IMR-90 (cell line): Measurements from ENCODE around the gene SCLY. TPM values are rescaled to one million over a fixed set of nuclear protein-coding genes. Genes with fewer than 3 reads are reported as not detected.

Source experiments
- ATAC-seq: fragments of 200-7000 bp; cut with Tn5 transposase; 2 replicates; pipeline ENCODE4 v1.9.1; 2020; ENCODE audit warnings: low read depth, mild to moderate bottlenecking, moderate library complexity
- BruUV-seq: library from RNA; stranded (reverse); fragments of 400-500 nt; replicated peaks from 2 replicates; lab custom pipeline; 2021; lab: Mats Ljungman, UMichigan
- CTCF ChIA-PET: fragments of 300-600 bp; formaldehyde crosslinking; extraction: SDS; loops from one replicate; lab custom pipeline; 2021; ENCODE audit warnings: antibody characterized with exemption; lab: Yijun Ruan, JAX
- POLR2A ChIA-PET: fragments of 300-600 bp; sonication (Branson Sonifier 250); formaldehyde crosslinking; loops from one replicate; lab custom pipeline; 2022; ENCODE audit warnings: antibody characterized with exemption; ENCODE audit not compliant: unreplicated experiment; lab: Charles Lee
- DNase-seq: peaks from one replicate; pipeline ENCODE4 v3.0.0; 2013
- H2AFZ ChIP-seq: replicated peaks from 2 replicates; pipeline ENCODE3; 2013; ENCODE audit warnings: low read length, mild to moderate bottlenecking; ENCODE audit not compliant: poor library complexity
- H2AK5ac ChIP-seq: 2 replicates; pipeline ENCODE4 v1.6.1; 2013; ENCODE audit warnings: low read depth, low read length, inconsistent platforms
- H2AK9ac ChIP-seq: replicated peaks from 2 replicates; pipeline ENCODE3; 2013; ENCODE audit warnings: mild to moderate bottlenecking, low read depth, low read length, moderate library complexity; ENCODE audit not compliant: poor library complexity
- H2BK120ac ChIP-seq: 2 replicates; pipeline ENCODE4 v1.6.1; 2013; ENCODE audit warnings: low read depth, low read length, inconsistent platforms
- H2BK15ac ChIP-seq: 3 replicates; pipeline ENCODE4 v1.6.1; 2013; ENCODE audit warnings: low read depth, low read length, inconsistent platforms
- H2BK20ac ChIP-seq: 2 replicates; pipeline ENCODE4 v1.6.1; 2013; ENCODE audit warnings: low read depth, mild to moderate bottlenecking, inconsistent platforms, low read length, moderate library complexity
- H2BK5ac ChIP-seq: 2 replicates; pipeline ENCODE4 v1.6.1; 2013; ENCODE audit warnings: mild to moderate bottlenecking, low read depth, low read length, inconsistent platforms; ENCODE audit not compliant: poor library complexity, severe bottlenecking
- H3K14ac ChIP-seq: replicated peaks from 2 replicates; pipeline ENCODE4 v1.6.1; 2013; ENCODE audit warnings: low read depth, low read length, inconsistent platforms
- H3K18ac ChIP-seq: 2 replicates; pipeline ENCODE4 v1.6.1; 2013; ENCODE audit warnings: low read depth, low read length, control low read depth
- H3K23ac ChIP-seq: 2 replicates; pipeline ENCODE4 v1.6.1; 2013; ENCODE audit warnings: low read depth, low read length, inconsistent platforms
- H3K27ac ChIP-seq: 2 replicates; pipeline ENCODE4 v1.5.1; 2013; ENCODE audit warnings: mild to moderate bottlenecking, control low read depth, low read length; ENCODE audit not compliant: insufficient read depth
- H3K27me3 ChIP-seq: 2 replicates; pipeline ENCODE4 v1.6.1; 2013; ENCODE audit warnings: low read length; ENCODE audit not compliant: control insufficient read depth, insufficient read depth
- H3K36me3 ChIP-seq: 2 replicates; pipeline ENCODE4 v1.6.1; 2013; ENCODE audit warnings: low read length, mixed read lengths; ENCODE audit not compliant: control insufficient read depth, insufficient read depth
- H3K4ac ChIP-seq: 2 replicates; pipeline ENCODE4 v1.6.1; 2013; ENCODE audit warnings: low read depth, low read length, inconsistent platforms
- H3K4me1 ChIP-seq: 2 replicates; pipeline ENCODE4 v1.6.1; 2013; ENCODE audit warnings: low read length, mixed read lengths; ENCODE audit not compliant: control insufficient read depth, insufficient read depth
- H3K4me2 ChIP-seq: 2 replicates; pipeline ENCODE4 v1.6.1; 2013; ENCODE audit warnings: low read depth, mild to moderate bottlenecking, control low read depth, low read length, moderate library complexity
- H3K4me3 ChIP-seq: 2 replicates; pipeline ENCODE4 v1.5.1; 2013; ENCODE audit warnings: low read depth, mild to moderate bottlenecking, control low read depth, low read length, moderate library complexity; ENCODE audit not compliant: insufficient read depth
- H3K56ac ChIP-seq: 2 replicates; pipeline ENCODE4 v1.6.1; 2013; ENCODE audit warnings: low read length, inconsistent platforms; ENCODE audit not compliant: insufficient read depth; ENCODE audit errors: extremely low read depth
- H3K79me1 ChIP-seq, 2 experiments: 2 replicates each; pipeline ENCODE4 v1.6.1; 2013; ENCODE audit warnings: low read length in 2 of 2, inconsistent platforms in 1 of 2, low read depth in 1 of 2
- H3K9ac ChIP-seq: 2 replicates; pipeline ENCODE4 v1.6.1; 2013; ENCODE audit warnings: low read depth, low read length, control low read depth
- H3K9me1 ChIP-seq: 2 replicates; pipeline ENCODE4 v1.6.1; 2013; ENCODE audit warnings: low read length, inconsistent platforms; ENCODE audit not compliant: insufficient read depth
- H3K9me3 ChIP-seq: 2 replicates; pipeline ENCODE4 v1.6.1; 2013; ENCODE audit warnings: low read length; ENCODE audit not compliant: control insufficient read depth, insufficient read depth
- H4K20me1 ChIP-seq: 2 replicates; pipeline ENCODE4 v1.6.1; 2013; ENCODE audit warnings: low read length, inconsistent platforms; ENCODE audit not compliant: insufficient read depth
- H4K5ac ChIP-seq: 2 replicates; pipeline ENCODE4 v1.6.1; 2013; ENCODE audit warnings: mild to moderate bottlenecking, low read depth, low read length, control low read depth
- H4K8ac ChIP-seq, 2 experiments: 2 replicates each; pipeline ENCODE4 v1.6.1; 2013; ENCODE audit warnings: low read depth in 2 of 2, low read length in 2 of 2, control low read depth in 1 of 2, inconsistent platforms in 1 of 2
- H4K91ac ChIP-seq: 2 replicates; pipeline ENCODE4 v1.6.1; 2013; ENCODE audit warnings: low read depth, low read length, inconsistent platforms; ENCODE audit not compliant: insufficient read depth
- BHLHE40 ChIP-seq: fragments of 150-350 bp; IDR thresholded peaks from 2 replicates; pipeline ENCODE4 v1.6.1; 2016; ENCODE audit warnings: mild to moderate bottlenecking, low read depth, low read length
- CEBPB ChIP-seq: IDR thresholded peaks from 2 replicates; pipeline ENCODE4 v1.6.1; 2012; ENCODE audit warnings: low read depth, low read length, improper control_type of control experiment
- CHD1 ChIP-seq: IDR thresholded peaks from 2 replicates; pipeline ENCODE4 v1.6.1; 2012; ENCODE audit warnings: low read depth, low read length, improper control_type of control experiment
- ELK1 ChIP-seq: fragments of 150-350 bp; IDR thresholded peaks from 2 replicates; pipeline ENCODE4 v1.6.1; 2016; ENCODE audit warnings: low read depth, mild to moderate bottlenecking, low read length, moderate library complexity, borderline replicate concordance
- FOS ChIP-seq: fragments of 150-350 bp; IDR thresholded peaks from 2 replicates; pipeline ENCODE4 v1.6.1; 2016; ENCODE audit warnings: low read depth, low read length
- MAZ ChIP-seq: IDR thresholded peaks from 2 replicates; pipeline ENCODE4 v1.6.1; 2012; ENCODE audit warnings: low read depth, mild to moderate bottlenecking, low read length, improper control_type of control experiment, moderate library complexity, borderline replicate concordance
- MXI1 ChIP-seq: IDR thresholded peaks from 2 replicates; pipeline ENCODE4 v1.6.1; 2012; ENCODE audit warnings: low read depth, mild to moderate bottlenecking, low read length, moderate library complexity, borderline replicate concordance
- NFE2L2 ChIP-seq: fragments of 150-350 bp; IDR thresholded peaks from 2 replicates; pipeline ENCODE4 v1.6.1; 2016; ENCODE audit warnings: low read depth, mild to moderate bottlenecking, low read length
- POLR2A ChIP-seq: IDR thresholded peaks from 2 replicates; pipeline ENCODE4 v1.6.1; 2012; ENCODE audit warnings: mild to moderate bottlenecking, low read depth, low read length
- RAD21 ChIP-seq: IDR thresholded peaks from 2 replicates; pipeline ENCODE4 v1.6.1; 2012; ENCODE audit warnings: low read length, improper control_type of control experiment
- RCOR1 ChIP-seq: IDR thresholded peaks from 2 replicates; pipeline ENCODE4 v1.6.1; 2012; ENCODE audit warnings: mild to moderate bottlenecking, low read length, improper control_type of control experiment; ENCODE audit not compliant: insufficient replicate concordance
- RFX5 ChIP-seq: IDR thresholded peaks from 2 replicates; pipeline ENCODE4 v1.8.0; 2012; ENCODE audit warnings: low read depth, mild to moderate bottlenecking, low read length, moderate library complexity
- SMC3 ChIP-seq: fragments of 150-350 bp; IDR thresholded peaks from 2 replicates; pipeline ENCODE4 v1.6.1; 2016; ENCODE audit warnings: low read depth, mild to moderate bottlenecking, antibody characterized with exemption, low read length, moderate library complexity
- WGBS, 2 experiments: methylation state at CpG; one replicate each; pipeline versions ENCODE4 v1.1.5 to v1.1.7; 2013; ENCODE audit warnings: missing lambda C conversion rate in 2 of 2; ENCODE audit not compliant: insufficient read length in 1 of 2; ENCODE audit errors: extremely low coverage in 2 of 2; 5-methylcytosine and 5-hydroxymethylcytosine counted together
- dilution Hi-C: fragments of 300-500 bp; cut with HindIII; formaldehyde crosslinking; loops from one replicate; pipeline ENCODE4 v1.14.3; 2018; ENCODE audit warnings: low sequenced_read_pairs; ENCODE audit not compliant: unreplicated experiment
- in situ Hi-C: fragments of 300-500 bp; cut with MboI; formaldehyde crosslinking; loops from 3 replicates; pipeline ENCODE4 v1.14.3; 2019; ENCODE audit warnings: low sequenced_read_pairs, inconsistent platforms, mixed read lengths
- intact Hi-C: fragments of 100-400 bp; cut with micrococcal nuclease; formaldehyde crosslinking; loops from 2 replicates; pipeline ENCODE4 v1.10.0; 2022
- polyA plus RNA-seq, 3 experiments: library from polyadenylated mRNA; depleted of rRNA; stranded (reverse); fragments of >200 nt; gene quantifications; 2 replicates each; pipeline ENCODE4 v1.2.3, GENCODE V29; 2012; ENCODE audit warnings: low replicate concordance in 1 of 3
- total RNA-seq: library from RNA; depleted of rRNA; stranded (reverse); fragments of >200 nt; gene quantifications from 2 replicates; pipeline ENCODE4 v1.2.3, GENCODE V29; 2012
- TF ChIP-seq, protein P1 (sequence below): conservative IDR thresholded peaks from 2 replicates; pipeline ENCODE4 v1.5.1; 2012; ENCODE audit warnings: mild to moderate bottlenecking, low read depth, low read length, improper control_type of control experiment

The SCLY gene
- total and polyA plus RNA-seq, 2 of the 4 experiments (the other 2 are of a cell fraction), result 8.6 to 10.5 TPM

DNA sequence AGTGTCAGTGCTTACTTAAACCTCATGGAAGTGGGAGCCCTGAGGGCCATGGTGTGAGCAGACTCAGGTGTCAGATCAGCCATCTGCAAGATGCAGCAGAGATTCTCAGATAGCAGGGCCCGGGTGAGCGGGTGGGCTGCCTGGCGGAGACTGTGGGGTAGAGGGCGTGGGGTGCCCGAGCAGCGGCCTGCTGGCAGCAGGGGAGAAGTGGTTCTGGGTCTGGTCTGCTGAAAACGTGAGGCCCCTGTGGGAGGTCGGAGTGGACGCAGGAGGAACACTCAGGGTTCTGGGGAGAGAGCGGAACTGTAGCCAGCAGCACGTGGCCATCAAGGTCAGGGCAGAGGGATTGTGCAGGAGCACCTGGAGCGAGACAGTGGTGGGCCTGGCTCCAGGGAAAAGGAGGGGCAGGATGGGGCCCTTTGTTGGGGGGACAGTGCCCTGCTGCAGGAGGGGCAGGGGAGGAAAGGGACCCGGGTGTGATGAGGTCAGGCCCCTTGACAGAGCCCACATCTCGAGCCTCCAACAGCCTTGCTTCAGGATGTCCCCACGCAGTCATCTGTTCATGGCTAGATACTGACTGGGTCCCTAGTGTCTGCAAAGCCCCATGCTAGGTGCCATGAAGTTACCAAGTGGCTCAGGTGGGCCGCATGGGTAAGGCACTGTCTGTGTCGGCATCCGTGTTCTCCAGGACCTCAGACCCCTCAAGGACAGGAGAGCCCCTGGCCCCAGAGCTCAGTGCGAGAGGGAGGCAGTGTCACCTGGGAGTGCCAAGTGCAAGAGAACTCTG, 36.6 kb downstream of the SCLY start:
- H3K4me3 ChIP-seq, result no peak overlapping the region
- ChIA-PET CTCF (no interaction called here), POLR2A (no interaction called here)
- H3K4me1 ChIP-seq, result no peaks in the 10 kb centered on the region
- H2BK15ac ChIP-seq, result no peak overlapping the region
- in situ Hi-C loops, result no loop called here
- no TSS peak for BruUV-seq
- H4K20me1 ChIP-seq, result no peaks in the 10 kb centered on the region
- no peak overlapping the region for H3K23ac ChIP-seq
- ATAC-seq (no peak), DNase-seq (no peak)
- no peak overlapping the region for H3K4ac ChIP-seq
- TF ChIP-seq CEBPB (no peak), MAZ (no peak), FOS (no peak), RFX5 (no peak), MXI1 (no peak), POLR2A (no peak), NFE2L2 (no peak), RCOR1 (no peak), SMC3 (no peak), RAD21 (no peak), ELK1 (no peak), CHD1 (no peak), BHLHE40 (no peak)
- TF ChIP-seq, protein P1, sequence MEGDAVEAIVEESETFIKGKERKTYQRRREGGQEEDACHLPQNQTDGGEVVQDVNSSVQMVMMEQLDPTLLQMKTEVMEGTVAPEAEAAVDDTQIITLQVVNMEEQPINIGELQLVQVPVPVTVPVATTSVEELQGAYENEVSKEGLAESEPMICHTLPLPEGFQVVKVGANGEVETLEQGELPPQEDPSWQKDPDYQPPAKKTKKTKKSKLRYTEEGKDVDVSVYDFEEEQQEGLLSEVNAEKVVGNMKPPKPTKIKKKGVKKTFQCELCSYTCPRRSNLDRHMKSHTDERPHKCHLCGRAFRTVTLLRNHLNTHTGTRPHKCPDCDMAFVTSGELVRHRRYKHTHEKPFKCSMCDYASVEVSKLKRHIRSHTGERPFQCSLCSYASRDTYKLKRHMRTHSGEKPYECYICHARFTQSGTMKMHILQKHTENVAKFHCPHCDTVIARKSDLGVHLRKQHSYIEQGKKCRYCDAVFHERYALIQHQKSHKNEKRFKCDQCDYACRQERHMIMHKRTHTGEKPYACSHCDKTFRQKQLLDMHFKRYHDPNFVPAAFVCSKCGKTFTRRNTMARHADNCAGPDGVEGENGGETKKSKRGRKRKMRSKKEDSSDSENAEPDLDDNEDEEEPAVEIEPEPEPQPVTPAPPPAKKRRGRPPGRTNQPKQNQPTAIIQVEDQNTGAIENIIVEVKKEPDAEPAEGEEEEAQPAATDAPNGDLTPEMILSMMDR, result no peak
- peak overlapping the region; percentile 50 for H2AK9ac ChIP-seq
- no peak overlapping the region for H3K18ac ChIP-seq
- no peak overlapping the region for H3K4me2 ChIP-seq
- H3K9me3 ChIP-seq, result no peaks in the 10 kb centered on the region
- no peak overlapping the region for H2AK5ac ChIP-seq
- no peak overlapping the region for H4K8ac ChIP-seq
- intact Hi-C loops, result no loop called here
- no peaks in the 10 kb centered on the region for H3K9me1 ChIP-seq
- no peak overlapping the region for H4K5ac ChIP-seq
- no peak overlapping the region for H3K56ac ChIP-seq
- H3K27ac ChIP-seq, result no peak overlapping the region
- H3K14ac ChIP-seq, result no peak overlapping the region
- no peaks in the 10 kb centered on the region for H3K79me1 ChIP-seq
- no peak overlapping the region for H3K9ac ChIP-seq
- H2AFZ ChIP-seq, result no peak overlapping the region
- dilution Hi-C loops, result no loop called here
- H2BK20ac ChIP-seq, result no peak overlapping the region
- H3K27me3 ChIP-seq, result no peaks in the 10 kb centered on the region
- H2BK5ac ChIP-seq, result no peak overlapping the region
- WGBS, 2 experiments, result 89% methylated on average over 12 of the region's 19 CpGs; no CpG with 5 or more reads in 1 of the 2 experiments
- no peaks in the 10 kb centered on the region for H3K36me3 ChIP-seq
- H2BK120ac ChIP-seq, result no peak overlapping the region
- H4K91ac ChIP-seq, result no peak overlapping the region
